HG03108 (cell line): ENCODE data around the gene FMOD.

ENCODE experiments used
- ATAC-seq: cut with Tn5 transposase; IDR thresholded peaks from one replicate; pipeline ENCODE4 v1.9.1; 2021; ENCODE audit warnings: moderate library complexity; ENCODE audit not compliant: unreplicated experiment

The FMOD gene

GRCh38 chr1:203307641-203308126, 43.2 kb downstream of the FMOD start:
- no peak for ATAC-seq

- no peak for ATAC-seq
These were observed 43.9 kb downstream of the FMOD start for GRCh38 chr1:203306965-203307541.

- ATAC-seq, result no peak
These were observed 44.6 kb downstream of the FMOD start for GRCh38 chr1:203306089-203306964.

- no peak for ATAC-seq
These were observed 45.2 kb downstream of the FMOD start for GRCh38 chr1:203305809-203306088.

GRCh38 chr1:203304919-203305808, 45.8 kb downstream of the FMOD start, which contains the start of gene BTG2:
TSS of gene BTG2 (plus strand) at chr1:203305519. CDS start at chr1:203305607, 88 bp downstream.
- peak; percentile 74 for ATAC-seq

- no peak for ATAC-seq
These were observed 46.5 kb downstream of the FMOD start for GRCh38 chr1:203304391-203304918.

GRCh38 chr1:203302894-203303293, 48.0 kb downstream of the FMOD start:
- no peak for ATAC-seq

GRCh38 chr1:203302456-203302855, 48.5 kb downstream of the FMOD start:
- ATAC-seq, result no peak

GRCh38 chr1:203301331-203301668, 49.6 kb downstream of the FMOD start:
- ATAC-seq, result no peak

GRCh38 chr1:203300441-203301330, 50.2 kb downstream of the FMOD start:
- no peak for ATAC-seq

- ATAC-seq, result peak; percentile 28
These were observed 51.0 kb downstream of the FMOD start for GRCh38 chr1:203299719-203300429.

GRCh38 chr1:203299169-203299568, 51.8 kb downstream of the FMOD start:
- ATAC-seq, result peak; percentile 48

- no peak for ATAC-seq
These were observed 54.4 kb downstream of the FMOD start for GRCh38 chr1:203296460-203297073.

GRCh38 chr1:203295796-203296195, 55.1 kb downstream of the FMOD start:
- no peak for ATAC-seq

- ATAC-seq, result no peak
These were observed 59.5 kb downstream of the FMOD start for GRCh38 chr1:203291201-203292096.
